Esophagus muscularis mucosa (tissue), 3 donors: ENCODE data around the gene PNPLA1.

ENCODE experiments used
- POLR2A ChIP-seq: fragments of 450-650 bp; IDR thresholded peaks from one replicate; pipeline ENCODE4 v1.6.1; 2017; ENCODE audit warnings: antibody characterized with exemption, moderate library complexity, mild to moderate bottlenecking, low read depth
- TF ChIP-seq, protein P1 (sequence below), 3 experiments: fragments of 200-600 bp in 2 of 3; fragments of 450-650 bp in 1 of 3; sonication (generic) in 2 of 3; IDR thresholded peaks; one replicate each; pipeline ENCODE4 v1.5.1; 2017 to 2019; ENCODE audit warnings: antibody characterized with exemption in 3 of 3, mild to moderate bottlenecking in 2 of 3, moderate library complexity in 1 of 3

DNA sequence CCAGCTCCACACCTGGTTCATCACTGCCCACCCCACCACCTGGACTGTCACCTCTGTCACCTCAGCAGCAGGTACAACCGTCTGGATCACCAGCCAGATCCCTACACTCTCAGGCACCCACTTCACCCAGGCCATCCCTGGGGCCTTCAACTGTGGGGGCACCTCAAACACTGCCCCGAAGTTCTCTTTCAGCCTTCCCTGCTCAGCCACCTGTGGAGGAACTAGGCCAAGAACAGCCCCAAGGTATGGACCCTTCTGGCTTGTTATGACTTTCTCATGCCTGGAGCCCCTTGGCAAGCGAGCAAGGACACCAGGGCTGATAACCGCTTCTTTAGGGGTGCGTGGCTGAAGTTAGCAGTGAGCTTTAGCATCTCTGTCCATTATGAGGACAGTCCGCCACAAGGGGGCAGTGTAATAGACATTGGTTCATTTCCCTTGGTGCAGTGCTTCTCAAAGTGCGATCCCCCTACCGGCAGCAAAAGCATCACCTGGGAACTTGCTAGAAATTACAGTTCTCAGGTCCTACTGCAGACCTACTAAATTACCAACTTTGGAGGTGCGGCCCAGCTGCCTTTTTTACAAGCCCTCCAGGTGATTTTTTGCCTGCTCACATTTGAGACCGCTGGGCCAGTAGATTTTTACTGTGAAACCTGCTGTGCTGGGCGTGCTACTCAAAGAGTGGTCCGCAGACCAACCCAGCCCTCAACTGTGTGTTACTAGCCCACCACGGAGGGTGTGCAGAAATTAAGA lies 32.5 kb downstream of the PNPLA1 start:
- TF ChIP-seq POLR2A: no peak
- TF ChIP-seq, protein P1, sequence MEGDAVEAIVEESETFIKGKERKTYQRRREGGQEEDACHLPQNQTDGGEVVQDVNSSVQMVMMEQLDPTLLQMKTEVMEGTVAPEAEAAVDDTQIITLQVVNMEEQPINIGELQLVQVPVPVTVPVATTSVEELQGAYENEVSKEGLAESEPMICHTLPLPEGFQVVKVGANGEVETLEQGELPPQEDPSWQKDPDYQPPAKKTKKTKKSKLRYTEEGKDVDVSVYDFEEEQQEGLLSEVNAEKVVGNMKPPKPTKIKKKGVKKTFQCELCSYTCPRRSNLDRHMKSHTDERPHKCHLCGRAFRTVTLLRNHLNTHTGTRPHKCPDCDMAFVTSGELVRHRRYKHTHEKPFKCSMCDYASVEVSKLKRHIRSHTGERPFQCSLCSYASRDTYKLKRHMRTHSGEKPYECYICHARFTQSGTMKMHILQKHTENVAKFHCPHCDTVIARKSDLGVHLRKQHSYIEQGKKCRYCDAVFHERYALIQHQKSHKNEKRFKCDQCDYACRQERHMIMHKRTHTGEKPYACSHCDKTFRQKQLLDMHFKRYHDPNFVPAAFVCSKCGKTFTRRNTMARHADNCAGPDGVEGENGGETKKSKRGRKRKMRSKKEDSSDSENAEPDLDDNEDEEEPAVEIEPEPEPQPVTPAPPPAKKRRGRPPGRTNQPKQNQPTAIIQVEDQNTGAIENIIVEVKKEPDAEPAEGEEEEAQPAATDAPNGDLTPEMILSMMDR (IDR thresholded peaks at IDR 0.05): peak; percentile 75 to 86 (median 85)
